ENCODE results near the gene SLC49A3.

DNA sequence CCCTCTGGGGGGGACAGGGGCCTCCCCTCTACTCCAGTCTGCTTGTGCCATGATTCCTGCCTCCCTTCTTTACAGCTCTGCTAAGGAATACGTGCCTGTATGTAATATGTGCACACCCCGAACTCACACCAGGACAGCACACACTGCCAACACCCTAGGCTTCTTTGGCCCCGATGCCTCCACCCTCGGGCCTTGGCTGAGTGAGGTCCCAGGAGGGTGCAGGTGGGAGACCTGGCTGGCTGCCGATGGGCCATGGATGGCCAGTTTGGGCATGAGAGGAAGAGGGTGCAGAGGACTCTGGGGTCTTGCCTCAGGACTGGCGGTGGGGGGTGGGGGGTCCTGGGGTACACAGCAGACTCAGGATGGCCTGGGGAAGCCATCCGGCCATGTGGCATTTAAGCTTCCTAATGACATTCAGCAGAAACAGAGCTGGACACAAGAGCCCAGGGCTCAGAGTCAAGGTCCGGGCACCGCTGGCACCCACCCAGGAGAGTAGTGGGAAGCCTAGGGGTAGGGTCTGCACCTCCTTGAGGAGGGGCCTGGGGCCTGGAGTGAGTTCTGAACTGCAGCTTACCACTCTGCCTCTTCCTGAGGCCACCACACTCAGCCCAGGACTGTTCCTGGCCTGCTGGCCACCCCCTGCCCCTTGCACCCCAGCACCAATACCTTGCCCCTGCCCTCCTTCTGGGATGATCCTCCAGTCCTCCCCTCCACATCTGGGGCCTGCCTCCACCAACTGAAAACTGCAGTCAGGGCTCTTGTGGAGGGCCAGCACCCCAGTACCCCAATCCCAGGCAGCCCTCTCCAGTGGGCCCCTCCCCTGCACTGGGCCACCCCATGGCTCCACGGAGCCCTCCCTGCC, 14.6 kb upstream of the SLC49A3 start:
- TF ChIP-seq CTCF (conservative IDR thresholded peaks at IDR 0.05; ENCODE audit: low read depth in 2 of 2) (no peak), EZH2 (IDR thresholded peaks at IDR 0.05; ENCODE audit: low read depth, unreplicated experiment) (no peak), POLR2AphosphoS5 (IDR thresholded peaks at IDR 0.05; ENCODE audit: low read depth) (no peak), ETS1 (IDR thresholded peaks at IDR 0.05) (no peak), ZNF114 (CRISPR knock-in tag; IDR thresholded peaks at IDR 0.05) (no peak), REST (IDR thresholded peaks at IDR 0.05; ENCODE audit: unreplicated experiment) (no peak), JUNB (IDR thresholded peaks at IDR 0.05; ENCODE audit: unreplicated experiment) (no peak), CREB1 (CRISPR knock-in tag; IDR thresholded peaks at IDR 0.05; ENCODE audit: low read depth) (no peak), EZH2phosphoT487 (IDR thresholded peaks at IDR 0.05; ENCODE audit: unreplicated experiment) (no peak), ZNF331 (CRISPR knock-in tag; IDR thresholded peaks at IDR 0.05; ENCODE audit: low read depth) (no peak), NANOG (IDR thresholded peaks at IDR 0.05; ENCODE audit: borderline replicate concordance) (no peak), STAT1 (IDR thresholded peaks at IDR 0.05; ENCODE audit: unreplicated experiment) (no peak)
